HG03457 (cell line): ENCODE results near the gene DPYSL4.

ENCODE experiments used
- ATAC-seq: cut with Tn5 transposase; IDR thresholded peaks from one replicate; pipeline ENCODE4 v1.9.1; 2021; ENCODE audit warnings: moderate number of reproducible peaks; ENCODE audit not compliant: unreplicated experiment

DPYSL4 gene

GRCh38 chr10:132162590-132163277, 24.0 kb upstream of the DPYSL4 start:
- ATAC-seq, result no peak

GRCh38 chr10:132163278-132163765, 23.4 kb upstream of the DPYSL4 start:
- peak; percentile 76 for ATAC-seq

GRCh38 chr10:132163826-132164515, 22.8 kb upstream of the DPYSL4 start:
- no peak for ATAC-seq

DNA sequence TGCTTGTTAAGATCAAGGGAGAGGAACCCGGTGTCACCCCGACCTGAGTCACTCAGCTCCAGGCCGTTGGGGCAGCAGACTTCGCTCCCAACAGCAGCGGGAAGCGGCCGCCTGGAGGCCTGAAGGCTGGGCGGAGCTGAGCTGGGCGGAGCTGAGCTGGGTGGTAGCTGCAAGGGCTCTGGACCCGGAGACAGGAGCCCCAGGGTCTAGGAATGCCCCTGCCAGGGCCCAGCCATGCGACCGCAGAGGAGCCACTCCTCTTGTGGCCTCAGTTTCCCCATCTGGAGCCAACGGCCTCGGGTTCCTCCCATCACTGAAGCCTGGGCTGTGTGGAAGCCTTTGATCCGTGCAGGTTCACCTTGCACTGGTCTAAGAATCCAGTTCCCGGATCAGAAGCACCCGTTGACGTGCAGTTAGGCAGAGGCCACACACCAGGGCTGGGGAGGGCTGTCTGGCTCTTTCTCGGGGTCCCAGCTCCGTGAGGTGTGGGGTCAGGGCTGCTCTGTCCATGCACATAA, 21.9 kb upstream of the DPYSL4 start:
- ATAC-seq, result no peak

DNA sequence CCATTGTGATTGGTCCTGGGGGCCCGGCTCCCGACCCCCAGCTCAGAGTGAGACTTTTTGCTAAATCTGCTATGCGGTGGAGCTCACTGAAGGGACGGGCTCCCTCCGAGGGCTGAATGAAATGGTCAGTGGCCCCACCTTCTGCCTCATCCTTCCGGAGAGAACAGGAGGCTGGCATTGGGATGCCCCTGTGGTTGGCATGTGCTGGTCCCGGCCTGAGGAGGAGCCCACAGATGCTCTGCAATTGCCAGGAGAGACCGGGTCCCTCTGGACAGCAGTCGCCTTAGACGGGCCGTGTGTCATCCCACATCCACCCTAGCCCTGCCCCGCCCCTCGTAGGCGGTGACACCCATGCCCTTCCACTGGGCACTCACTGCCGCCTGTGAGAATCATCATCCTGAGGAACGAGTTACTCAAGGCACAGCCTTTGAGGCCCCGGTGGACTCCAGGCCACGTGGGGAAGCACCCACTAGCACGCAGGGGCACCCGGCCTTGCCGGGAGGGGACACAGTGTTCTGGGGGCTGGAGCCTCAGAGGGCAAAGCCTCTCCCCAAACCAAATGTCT, 21.2 kb upstream of the DPYSL4 start:
- no peak for ATAC-seq

- ATAC-seq, result no peak
These were observed 20.4 kb upstream of the DPYSL4 start for GRCh38 chr10:132166216-132166950.

DNA sequence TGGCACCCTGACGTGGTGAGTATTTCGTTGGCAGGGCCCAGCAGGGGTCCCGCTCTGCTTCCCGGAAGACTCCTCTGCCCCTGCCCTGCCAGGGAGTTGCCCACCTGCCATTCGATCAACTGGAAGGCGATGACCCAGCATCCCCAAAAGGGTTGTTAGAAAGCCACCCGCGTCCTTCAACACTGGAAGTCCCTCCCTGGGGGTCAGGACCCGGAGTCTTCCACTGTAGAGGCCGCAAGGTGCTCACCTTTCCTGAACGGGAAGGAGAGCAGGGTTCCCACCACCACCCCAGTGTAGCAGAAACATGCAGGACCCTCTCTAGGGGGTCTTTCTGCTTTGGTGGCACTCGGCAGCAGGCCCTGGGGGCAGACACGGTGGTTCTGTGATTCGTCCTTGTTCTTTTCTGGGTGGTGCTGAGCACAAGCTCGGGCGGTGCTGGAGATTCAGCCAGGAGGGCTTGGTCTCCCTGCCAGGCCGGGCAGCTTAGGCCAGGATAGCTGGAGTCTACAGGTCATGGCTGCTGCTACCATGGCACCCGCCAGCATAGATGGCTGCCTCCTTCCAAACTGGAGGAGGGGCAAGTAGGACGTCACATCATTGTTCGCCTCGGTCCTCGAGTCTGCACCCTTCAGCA, 19.6 kb upstream of the DPYSL4 start:
- ATAC-seq, result no peak

GRCh38 chr10:132167976-132168375, 18.8 kb upstream of the DPYSL4 start:
- no peak for ATAC-seq

DNA sequence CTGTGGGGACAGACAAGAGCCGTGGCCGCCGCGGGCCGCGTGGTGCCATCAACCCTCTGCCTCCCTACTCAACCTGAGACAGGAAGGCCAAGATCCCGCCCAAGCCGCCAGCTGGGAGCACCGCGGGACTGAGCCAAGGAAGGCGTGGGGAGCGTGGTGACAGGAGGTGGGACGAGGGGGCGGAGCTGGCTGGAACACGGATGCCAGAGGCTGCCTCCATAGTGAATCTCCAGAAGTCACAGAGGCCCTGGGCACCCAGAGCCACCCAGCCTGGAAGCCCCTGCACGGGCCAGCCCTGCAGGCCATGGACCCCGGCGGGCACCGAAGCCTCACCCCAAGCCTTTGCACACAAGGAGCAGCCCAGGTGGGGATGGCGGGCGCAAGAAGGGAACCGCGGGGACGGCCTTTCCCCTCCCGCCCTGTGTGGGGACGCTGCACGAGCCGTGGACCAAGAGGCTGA, 18.1 kb upstream of the DPYSL4 start:
- no peak for ATAC-seq

DNA sequence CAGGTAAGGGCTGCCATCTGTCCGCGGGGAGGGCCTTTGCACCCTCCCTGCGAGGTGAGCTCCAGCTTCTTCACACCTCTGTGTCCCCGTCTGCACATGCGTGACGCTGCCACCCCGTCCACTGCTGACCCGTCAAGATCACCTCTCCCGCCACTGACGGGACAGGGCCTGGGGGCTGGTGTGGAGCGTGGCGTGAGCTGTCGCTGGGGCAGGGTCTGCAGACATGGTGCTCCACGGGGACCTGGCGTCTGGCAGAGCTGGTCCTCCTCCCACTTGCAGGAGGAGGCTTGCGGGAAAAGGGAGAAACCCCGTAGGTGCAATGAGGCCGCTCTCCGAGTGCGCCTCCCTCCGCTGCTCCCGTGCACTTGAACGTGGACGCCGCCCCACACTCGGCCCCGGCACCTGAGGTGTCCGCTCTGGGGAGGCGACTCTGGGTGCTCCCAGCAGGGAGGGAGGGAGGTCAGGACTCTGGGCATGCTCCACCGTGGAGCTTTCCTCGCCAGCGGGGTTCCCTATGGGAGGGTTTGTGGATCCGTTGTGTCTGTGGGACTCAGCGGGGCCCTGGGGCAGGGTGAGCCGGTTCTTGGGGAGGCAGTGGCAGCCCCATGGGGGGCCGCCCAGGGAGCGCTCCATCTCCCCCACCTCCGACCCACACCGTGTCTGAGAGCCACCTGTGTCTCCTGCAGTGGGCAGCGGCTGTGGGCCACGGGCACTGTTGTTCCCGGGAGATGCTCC, 17.6 kb upstream of the DPYSL4 start:
- no peak for ATAC-seq

DNA sequence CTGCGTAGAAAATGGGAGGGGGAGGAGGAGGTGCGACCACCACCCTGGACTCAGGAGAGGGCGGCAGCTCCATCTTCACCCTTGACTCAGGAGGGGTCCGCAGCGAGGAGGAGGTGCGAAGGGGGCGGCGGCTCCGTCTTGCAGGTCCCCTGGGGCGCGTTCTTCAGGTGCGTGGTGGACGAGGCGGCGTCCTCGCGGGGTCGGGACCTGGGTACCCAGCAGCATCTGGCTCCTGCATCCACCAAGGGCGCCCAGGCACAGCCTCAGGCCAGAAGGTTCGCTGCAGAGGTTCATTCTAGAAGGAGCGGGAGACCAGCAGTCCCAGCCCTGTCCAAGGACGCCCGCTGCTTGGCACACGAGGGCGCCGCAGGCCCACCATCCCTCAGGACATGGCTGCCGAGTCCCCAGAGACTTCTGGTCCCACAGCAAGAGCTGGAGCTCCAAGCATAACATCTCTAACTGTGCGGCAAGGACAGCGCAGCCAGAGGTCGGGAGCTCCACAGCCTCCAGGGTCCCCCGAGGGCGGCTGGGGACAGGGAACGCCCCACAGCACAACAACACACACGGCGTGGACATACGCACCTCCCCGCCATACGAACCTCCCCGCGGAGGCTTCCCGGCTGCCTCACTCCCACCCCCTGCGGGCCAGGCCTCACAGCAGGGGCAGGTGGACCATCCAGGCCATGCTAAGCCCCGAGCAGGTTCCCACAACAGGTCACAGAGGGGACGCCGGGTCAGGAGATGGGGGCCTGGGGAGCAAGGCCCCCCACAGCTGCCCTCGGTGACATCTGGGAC, 16.8 kb upstream of the DPYSL4 start:
- no peak for ATAC-seq

- ATAC-seq, result no peak
These were observed 16.0 kb upstream of the DPYSL4 start for GRCh38 chr10:132170561-132171361.

DNA sequence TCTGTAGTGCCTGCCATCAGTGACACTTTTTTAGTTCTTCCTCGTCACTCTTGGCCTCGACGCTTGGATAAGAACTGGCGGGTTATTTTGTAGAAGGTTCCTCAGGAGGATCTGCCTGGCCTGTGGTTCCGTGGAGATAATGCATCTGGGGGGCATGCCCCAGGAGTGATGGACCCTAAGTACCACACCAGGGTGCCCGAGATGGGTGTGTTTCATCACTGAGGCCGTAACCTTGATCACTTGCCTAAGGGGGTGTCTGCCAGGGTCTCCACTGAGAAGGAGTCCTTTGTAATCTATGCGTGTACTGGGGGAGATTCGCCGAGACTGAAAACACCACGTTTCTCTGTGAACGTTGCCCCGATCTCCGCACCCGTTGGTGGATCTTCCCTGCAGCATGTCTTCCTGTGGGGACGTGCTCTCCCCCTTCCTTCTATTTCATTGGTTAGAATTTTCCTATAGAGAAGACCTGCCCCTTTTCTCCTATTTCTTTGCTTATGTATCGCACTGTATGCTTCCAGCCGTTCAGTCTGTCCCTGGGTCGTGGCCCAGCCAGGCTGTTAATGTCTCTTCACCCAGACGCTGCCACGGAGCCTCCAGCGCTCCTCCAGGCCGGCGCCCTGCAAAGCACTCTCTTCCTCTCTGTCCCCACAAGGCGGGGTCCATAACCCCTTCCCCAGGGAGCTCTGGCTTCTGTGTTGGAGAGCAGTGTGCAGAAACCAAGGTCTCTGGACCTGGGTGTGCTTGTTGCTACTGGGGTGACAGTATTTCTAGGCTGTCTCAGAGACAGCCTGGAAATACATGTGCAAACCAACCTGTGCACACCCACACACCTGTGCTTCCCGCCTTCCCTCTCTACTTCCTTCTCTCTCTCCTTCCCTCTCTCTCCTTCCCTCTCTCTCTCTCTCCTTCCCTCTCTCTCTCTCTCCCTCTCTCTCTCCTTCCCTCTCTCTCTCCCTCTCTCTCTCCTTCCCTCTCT, 14.4 kb upstream of the DPYSL4 start:
- no peak for ATAC-seq

DNA sequence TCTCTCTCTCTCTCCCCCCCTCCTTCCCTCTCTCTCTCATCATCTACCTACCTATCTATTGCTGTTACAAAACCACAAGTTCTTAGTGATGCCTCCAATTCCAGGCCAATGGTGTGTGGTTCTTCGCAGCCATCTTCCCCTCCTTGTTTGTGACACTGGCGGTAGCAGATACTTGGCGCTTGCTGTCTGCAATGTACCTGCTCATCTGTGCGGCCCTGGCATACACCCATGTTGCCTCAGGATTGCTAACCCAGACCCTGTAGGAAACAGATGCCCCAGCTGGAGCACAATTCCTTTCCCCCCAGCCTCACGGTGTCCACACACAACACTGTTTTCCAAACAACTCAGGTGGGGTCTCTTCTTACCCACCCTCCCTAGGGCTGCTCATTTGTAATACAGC, 13.6 kb upstream of the DPYSL4 start:
- ATAC-seq, result no peak

DNA sequence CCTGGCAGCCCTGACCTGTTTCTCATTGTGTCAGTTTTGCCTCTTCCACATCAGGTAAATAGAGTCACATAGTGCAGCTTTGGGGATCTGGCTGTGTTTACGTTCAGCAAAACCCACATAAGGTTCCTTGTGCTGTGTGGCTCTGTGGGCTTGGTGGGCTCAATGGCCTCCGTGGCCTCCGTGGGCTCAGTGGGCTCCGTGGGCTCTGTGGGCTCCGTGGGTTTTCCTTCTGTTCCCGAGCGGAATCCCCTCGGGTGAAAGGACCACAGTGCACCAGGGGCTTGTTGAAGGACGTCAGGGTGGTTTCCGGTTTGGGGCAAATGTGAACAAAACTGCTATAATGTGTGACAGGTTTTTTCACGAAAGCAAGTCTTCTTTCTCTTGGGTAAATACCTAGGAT, 12.5 kb upstream of the DPYSL4 start:
- no peak for ATAC-seq

GRCh38 chr10:132175408-132175807, 11.3 kb upstream of the DPYSL4 start:
- ATAC-seq, result no peak

DNA sequence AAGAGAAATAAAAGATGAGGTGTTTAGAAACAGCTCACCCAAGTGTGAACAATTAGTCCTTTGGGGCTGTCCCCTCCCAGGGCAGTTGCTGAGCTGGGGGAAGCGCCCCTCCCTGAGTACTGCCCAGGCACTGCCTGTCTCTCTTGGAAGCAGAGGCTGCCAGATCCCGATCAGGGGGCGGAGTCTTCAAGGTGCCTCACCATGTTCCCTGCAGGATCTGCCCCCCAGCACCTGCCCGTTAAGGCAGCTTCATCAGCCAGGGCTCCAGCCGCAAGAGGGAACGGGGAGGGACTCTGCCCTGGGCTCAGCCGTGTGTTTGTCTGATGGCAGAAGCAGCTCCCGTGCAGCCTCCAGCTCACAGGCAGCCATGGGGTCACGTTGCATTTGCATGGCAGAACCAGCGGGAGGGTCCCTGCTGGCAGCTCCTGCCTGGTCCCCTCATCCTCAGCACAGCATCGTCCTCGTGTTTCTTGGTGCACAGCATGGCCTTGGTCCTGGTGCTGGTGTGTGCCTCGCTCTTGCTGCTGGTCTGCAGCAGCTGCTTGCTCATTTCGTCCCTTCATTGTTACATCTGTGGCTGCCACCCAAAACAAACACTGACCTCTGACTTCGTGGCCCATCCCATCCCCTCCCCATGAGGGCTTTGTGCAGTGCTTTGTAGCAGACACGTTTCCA, 10.7 kb upstream of the DPYSL4 start:
- ATAC-seq, result no peak
